A549 (cell line): ENCODE data around the gene PLPP6.

Experiments used
- BHLHE40 ChIP-seq: IDR thresholded peaks from 2 replicates; pipeline ENCODE4 v1.6.1; 2012; ENCODE audit warnings: low read depth, low read length, inconsistent platforms
- CHD4 ChIP-seq: fragments of 200-600 bp; sonication (generic); IDR thresholded peaks from 2 replicates; pipeline ENCODE4 v1.6.1; 2016; ENCODE audit warnings: antibody characterized with exemption, mild to moderate bottlenecking, borderline replicate concordance
- CTCF ChIP-seq: fragments of >200 bp; sonication (Bioruptor Twin); formaldehyde crosslinking; IDR thresholded peaks from 3 replicates; pipeline ENCODE4 v1.5.1; 2016
- JUN ChIP-seq, 2 experiments: fragments of >200 bp; sonication (Bioruptor Twin); formaldehyde crosslinking; IDR thresholded peaks; 2 replicates in 1 of 2; 3 replicates in 1 of 2; pipeline ENCODE4 v1.6.1; 2016 to 2017
- POLR2A ChIP-seq: IDR thresholded peaks from 2 replicates; pipeline ENCODE4 v1.6.1; 2012; ENCODE audit warnings: mild to moderate bottlenecking, low read length
- RARB ChIP-seq: fragments of 250-450 bp; sonication (Bioruptor Pico); IDR thresholded peaks from 2 replicates; pipeline ENCODE4 v1.8.0; 2021; ENCODE audit warnings: mild to moderate bottlenecking, moderate library complexity
- TF ChIP-seq, protein P1 (sequence below): IDR thresholded peaks from 2 replicates; pipeline ENCODE4 v1.6.1; 2012

GRCh38 chr9:4656621-4657020 is 5.5 kb upstream of the PLPP6 start:
- TF ChIP-seq JUN (IDR thresholded peaks at IDR 0.05) = no peak
- no peak for TF ChIP-seq RARB (CRISPR knock-in tag)
- no peak for TF ChIP-seq CHD4
- TF ChIP-seq, protein P1, sequence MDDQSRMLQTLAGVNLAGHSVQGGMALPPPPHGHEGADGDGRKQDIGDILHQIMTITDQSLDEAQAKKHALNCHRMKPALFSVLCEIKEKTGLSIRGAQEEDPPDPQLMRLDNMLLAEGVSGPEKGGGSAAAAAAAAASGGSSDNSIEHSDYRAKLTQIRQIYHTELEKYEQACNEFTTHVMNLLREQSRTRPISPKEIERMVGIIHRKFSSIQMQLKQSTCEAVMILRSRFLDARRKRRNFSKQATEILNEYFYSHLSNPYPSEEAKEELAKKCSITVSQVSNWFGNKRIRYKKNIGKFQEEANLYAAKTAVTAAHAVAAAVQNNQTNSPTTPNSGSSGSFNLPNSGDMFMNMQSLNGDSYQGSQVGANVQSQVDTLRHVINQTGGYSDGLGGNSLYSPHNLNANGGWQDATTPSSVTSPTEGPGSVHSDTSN = no peak
- no peak for TF ChIP-seq POLR2A
- no peak for TF ChIP-seq BHLHE40
- TF ChIP-seq CTCF = no peak
